NOMO-1 (cell line): ENCODE results near the gene MBNL2.
A peak's percentile ranks its signal among the peaks of the same experiment; 100 is the strongest.

Source experiments
- DNase-seq, 2 experiments: peaks; one replicate each; lab custom pipeline; 2025; ENCODE audit not compliant: unreplicated experiment in 2 of 2; lab: John Stamatoyannopoulos, UW

The MBNL2 gene

GRCh38 chr13:97289514-97290298, 67.6 kb downstream of the MBNL2 start:
- DNase-seq, result no peak

GRCh38 chr13:97295283-97296182, 73.4 kb downstream of the MBNL2 start:
- DNase-seq, result no peak

GRCh38 chr13:97296740-97297139, 74.6 kb downstream of the MBNL2 start:
- DNase-seq, result no peak

GRCh38 chr13:97298816-97299215, 76.7 kb downstream of the MBNL2 start:
- no peak for DNase-seq

- DNase-seq, result no peak
Observed at GRCh38 chr13:97300871-97301270, 78.7 kb downstream of the MBNL2 start.

- no peak for DNase-seq
Observed at GRCh38 chr13:97301382-97302095, 79.4 kb downstream of the MBNL2 start.

- no peak for DNase-seq
Observed at GRCh38 chr13:97302611-97303010, 80.5 kb downstream of the MBNL2 start.

GRCh38 chr13:97306106-97306505, 84.0 kb downstream of the MBNL2 start:
- DNase-seq, result no peak

- no peak for DNase-seq
Observed at GRCh38 chr13:97306645-97307044, 84.5 kb downstream of the MBNL2 start.

- DNase-seq, result no peak
Observed at GRCh38 chr13:97307118-97307881, 85.2 kb downstream of the MBNL2 start.

GRCh38 chr13:97307882-97308624, 85.9 kb downstream of the MBNL2 start:
- DNase-seq, result no peak

GRCh38 chr13:97308735-97309429, 86.7 kb downstream of the MBNL2 start:
- DNase-seq, result no peak

GRCh38 chr13:97310809-97311436, 88.8 kb downstream of the MBNL2 start:
- DNase-seq, result no peak

- DNase-seq, result no peak
Observed at GRCh38 chr13:97311956-97312355, 89.8 kb downstream of the MBNL2 start.

- DNase-seq, result no peak
Observed at GRCh38 chr13:97313551-97314260, 91.6 kb downstream of the MBNL2 start.

GRCh38 chr13:97316390-97316789, 94.3 kb downstream of the MBNL2 start:
- no peak for DNase-seq

GRCh38 chr13:97317933-97318332, 95.8 kb downstream of the MBNL2 start:
- DNase-seq, result no peak

GRCh38 chr13:97318532-97318931, 96.4 kb downstream of the MBNL2 start:
- DNase-seq, result peak in 1 of 2 experiments; percentile 26
